Endothelial cell of umbilical vein (primary cell): ENCODE data around the gene RGS6. TPM values are rescaled to one million over a fixed set of nuclear protein-coding genes. Genes with fewer than 3 reads are reported as not detected.

ENCODE experiments used
- BruUV-seq: library from RNA; stranded (reverse); fragments of 400-500 nt; replicated peaks from 2 replicates; lab custom pipeline; 2021; lab: Mats Ljungman, UMichigan
- CTCF ChIA-PET: fragments of 300-600, 350-600 bp; sonication (Branson Sonifier 250); formaldehyde crosslinking; loops from one replicate; lab custom pipeline; 2021; ENCODE audit warnings: antibody characterized with exemption, inconsistent platforms; lab: Charles Lee
- POLR2A ChIA-PET: fragments of 300-600, 350-600 bp; sonication (Branson Sonifier 250); formaldehyde crosslinking; loops from one replicate; lab custom pipeline; 2021; ENCODE audit warnings: antibody characterized with exemption, inconsistent platforms; lab: Charles Lee
- DNase-seq: peaks from one replicate; pipeline ENCODE4 v3.0.0-alpha.2; 2011; ENCODE audit warnings: low read depth, low spot score
- FAIRE-seq: peaks from 2 replicates; lab custom pipeline; 2011; peaks lifted over from hg19 to GRCh38; lab: Jason Lieb, UNC
- H2AFZ ChIP-seq: 2 replicates; pipeline ENCODE4 v1.6.0; 2012; ENCODE audit warnings: low read depth, low read length, control low read depth, inconsistent platforms
- H3K27ac ChIP-seq: 2 replicates; pipeline ENCODE4 v1.5.1; 2011; ENCODE audit warnings: low read depth, mild to moderate bottlenecking, control low read depth, low read length, moderate library complexity; ENCODE audit not compliant: insufficient read depth
- H3K27me3 ChIP-seq, 2 experiments: 2 replicates each; pipeline versions ENCODE4 v1.6.0 to v1.6.1; 2011; ENCODE audit warnings: low read length in 2 of 2, mixed read lengths in 1 of 2; ENCODE audit not compliant: control insufficient read depth in 2 of 2, insufficient read depth in 2 of 2
- H3K36me3 ChIP-seq, 2 experiments: 2 replicates in 1 of 2; 3 replicates in 1 of 2; pipeline ENCODE4 v1.5.1; 2011; ENCODE audit warnings: low read length in 2 of 2, mild to moderate bottlenecking in 1 of 2, moderate library complexity in 1 of 2; ENCODE audit not compliant: control insufficient read depth in 2 of 2, insufficient read depth in 2 of 2; ENCODE audit errors: extremely low read depth in 1 of 2
- H3K4me1 ChIP-seq: 3 replicates; pipeline ENCODE4 v1.5.1; 2011; ENCODE audit warnings: mild to moderate bottlenecking, low read length; ENCODE audit not compliant: control insufficient read depth, insufficient read depth; ENCODE audit errors: extremely low read depth
- H3K4me2 ChIP-seq: 2 replicates; pipeline ENCODE4 v1.6.1; 2011; ENCODE audit warnings: low read length, control low read depth, mixed read lengths; ENCODE audit not compliant: insufficient read depth
- H3K4me3 ChIP-seq, 3 experiments: fragments of 200-600 bp in 1 of 3; sonication (generic), shearing (Covaris generic) in 1 of 3; replicated peaks in 1 of 3; 2 replicates each; pipeline ENCODE4 v1.5.1; 2011 to 2016; ENCODE audit warnings: control low read depth in 3 of 3, low read length in 3 of 3, mild to moderate bottlenecking in 2 of 3, inconsistent platforms in 1 of 3, low read depth in 1 of 3, moderate library complexity in 1 of 3; ENCODE audit not compliant: insufficient read depth in 1 of 3
- H3K79me2 ChIP-seq: 2 replicates; pipeline ENCODE4 v1.6.0; 2012; ENCODE audit warnings: low read length, inconsistent platforms; ENCODE audit not compliant: control insufficient read depth, insufficient read depth
- H3K9ac ChIP-seq: replicated peaks from 2 replicates; pipeline ENCODE3; 2011; ENCODE audit warnings: low read length, control low read depth; ENCODE audit not compliant: insufficient read depth; ENCODE audit errors: extremely low read depth
- H3K9me1 ChIP-seq: replicated peaks from 3 replicates; pipeline ENCODE4 v1.6.0; 2011; ENCODE audit warnings: mild to moderate bottlenecking, low read length; ENCODE audit not compliant: control insufficient read depth, insufficient read depth; ENCODE audit errors: extremely low read depth
- H3K9me3 ChIP-seq: replicated peaks from 2 replicates; pipeline ENCODE4 v1.5.1; 2012; ENCODE audit warnings: low read length, inconsistent platforms; ENCODE audit not compliant: control insufficient read depth, insufficient read depth
- H4K20me1 ChIP-seq: replicated peaks from 2 replicates; pipeline ENCODE3; 2011; ENCODE audit warnings: mild to moderate bottlenecking, low read length; ENCODE audit not compliant: control insufficient read depth, insufficient read depth; ENCODE audit errors: extremely low read depth
- EZH2 ChIP-seq: IDR thresholded peaks from 2 replicates; pipeline ENCODE4 v1.6.1; 2012; ENCODE audit warnings: borderline replicate concordance, low read depth, mild to moderate bottlenecking, moderate library complexity, low read length, inconsistent platforms; ENCODE audit not compliant: severe bottlenecking
- FOS ChIP-seq: IDR thresholded peaks from 2 replicates; pipeline ENCODE4 v1.6.1; 2011; ENCODE audit warnings: mild to moderate bottlenecking, low read length, moderate library complexity, borderline replicate concordance; ENCODE audit not compliant: insufficient read depth
- POLR2A ChIP-seq: IDR thresholded peaks from 2 replicates; pipeline ENCODE4 v1.6.1; 2012; ENCODE audit warnings: low read depth, mild to moderate bottlenecking, control low read depth, low read length
- dilution Hi-C: fragments of 300-500 bp; cut with MboI; formaldehyde crosslinking; loops from one replicate; pipeline ENCODE4 v1.15.0; 2019; ENCODE audit warnings: low sequenced_read_pairs; ENCODE audit not compliant: extremely low pct_ligation_motif_present
- intact Hi-C: fragments of 100-400 bp; cut with micrococcal nuclease; formaldehyde crosslinking; loops from one replicate; pipeline ENCODE4 v1.10.0; 2022
- polyA plus RNA-seq, 4 experiments: library from polyadenylated mRNA; depleted of rRNA in 3 of 4; stranded (reverse) in 3 of 4; unstranded in 1 of 4; fragments of >200 nt; gene quantifications; 2 replicates each; pipeline versions ENCODE4 v1.2.1 to v1.2.3, GENCODE V29; 2011 to 2012; ENCODE audit warnings: missing spikeins in 1 of 4
- total RNA-seq: library from RNA; stranded (reverse); gene quantifications from 2 replicates; pipeline ENCODE4 v1.2.3, GENCODE V29; 2021
- TF ChIP-seq, protein P1 (sequence below), 2 donors: IDR thresholded peaks; 1 replicate in 1 of 2; 2 replicates in 1 of 2; pipeline ENCODE4 v1.5.1; 2011; ENCODE audit warnings: low read length in 2 of 2, mild to moderate bottlenecking in 2 of 2, moderate library complexity in 2 of 2, control low read depth in 1 of 2, inconsistent platforms in 1 of 2, low read depth in 1 of 2; ENCODE audit not compliant: insufficient read depth in 1 of 2; ENCODE audit errors: extremely low read depth in 1 of 2

Gene RGS6
- total and polyA plus RNA-seq, 2 donors (not counting 3 experiments of a cell fraction or from before 2014, with no cell fraction given): not detected

DNA sequence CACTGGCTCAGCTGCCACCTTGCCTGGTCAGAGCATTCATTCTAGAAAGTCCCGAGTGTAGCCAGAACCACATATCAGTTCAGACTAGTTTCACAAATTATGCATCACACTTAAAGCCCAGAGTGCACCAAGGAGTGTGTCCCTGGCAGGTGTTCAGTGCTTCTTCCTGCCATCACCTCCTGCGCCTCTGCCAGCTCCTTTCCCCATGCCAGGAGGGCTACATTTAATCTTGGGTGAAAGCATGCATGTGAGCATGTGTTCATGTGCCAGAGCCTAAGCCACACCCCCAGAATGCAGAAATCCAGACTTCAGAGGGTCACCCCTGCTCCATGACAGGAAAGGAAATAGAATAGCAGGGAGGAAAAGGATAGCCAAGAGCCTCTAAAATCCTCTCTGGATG is 580.1 kb downstream of the RGS6 start:
- intact Hi-C loops (loop anchor here (10.0 kb wide), 1 partner anchor 223 kb away; no protein-coding TSS in a partner anchor), dilution Hi-C loops (no loop called here)
- Histone ChIP-seq H3K4me1 (peaks cover 6% of the 10 kb centered on the region), H3K4me3 (no peak overlapping the region), H2AFZ (no peak overlapping the region), H3K27me3 (peaks cover 13 to 22% of the 10 kb centered on the region in 2 experiments), H3K27ac (no peak overlapping the region), H3K9me3 (no peaks in the 10 kb centered on the region), H3K9ac (no peak overlapping the region), H3K79me2 (no peaks in the 10 kb centered on the region), H3K4me2 (no peak overlapping the region), H3K36me3 (no peaks in the 10 kb centered on the region), H4K20me1 (no peaks in the 10 kb centered on the region), H3K9me1 (no peaks in the 10 kb centered on the region)
- FAIRE-seq (no peak), DNase-seq (no peak)
- BruUV-seq: no TSS peak
- ChIA-PET POLR2A (no interaction called here), CTCF (interaction anchor here (1.6 to 10.9 kb wide), 5 partner anchors 386 to 437 kb away, joined by 4 to 751 read pairs (median 47); no protein-coding TSS in a partner anchor)
- TF ChIP-seq FOS: no peak
- TF ChIP-seq EZH2: no peak

DNA sequence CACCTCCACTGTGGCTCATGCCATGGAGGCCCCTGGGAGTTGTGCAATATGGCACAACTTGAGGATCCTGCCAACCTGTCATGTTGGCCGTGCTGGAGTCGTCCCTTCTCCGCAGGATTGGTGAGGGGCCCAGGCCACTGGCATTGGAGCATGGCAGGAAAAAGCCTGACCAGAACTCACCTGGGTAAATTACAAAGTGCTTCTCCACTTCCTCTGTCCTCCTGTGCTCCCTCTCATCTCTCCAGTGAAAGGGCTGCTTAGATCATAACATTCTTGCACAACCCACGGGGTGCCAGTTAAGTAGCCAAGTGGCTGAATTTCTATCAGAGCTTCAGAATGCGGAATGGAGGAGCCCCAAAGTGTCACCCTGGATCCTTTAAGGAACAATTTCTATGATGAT is 580.7 kb downstream of the RGS6 start:
- intact Hi-C loops (loop anchor here (10.0 kb wide), 1 partner anchor 222 kb away; no protein-coding TSS in a partner anchor), dilution Hi-C loops (no loop called here)
- no TSS peak for BruUV-seq
- FAIRE-seq (no peak), DNase-seq (no peak)
- H4K20me1 ChIP-seq: no peaks in the 10 kb centered on the region
- no peak overlapping the region for H2AFZ ChIP-seq
- H3K27ac ChIP-seq: no peak overlapping the region
- H3K36me3 ChIP-seq: no peaks in the 10 kb centered on the region
- no peak overlapping the region for H3K4me2 ChIP-seq
- no peak overlapping the region for H3K9ac ChIP-seq
- no peaks in the 10 kb centered on the region for H3K79me2 ChIP-seq
- ChIA-PET CTCF (interaction anchor here (0.6 to 10.9 kb wide), 15 partner anchors 211 to 561 kb away, joined by 3 to 751 read pairs (median 14); partner anchors contain the start of genes DCAF4 and DPF3), POLR2A (no interaction called here)
- H3K4me1 ChIP-seq: peaks cover 6% of the 10 kb centered on the region
- no peaks in the 10 kb centered on the region for H3K9me3 ChIP-seq
- H3K27me3 ChIP-seq: peaks cover 13 to 22% of the 10 kb centered on the region in 2 experiments
- TF ChIP-seq, protein P1, sequence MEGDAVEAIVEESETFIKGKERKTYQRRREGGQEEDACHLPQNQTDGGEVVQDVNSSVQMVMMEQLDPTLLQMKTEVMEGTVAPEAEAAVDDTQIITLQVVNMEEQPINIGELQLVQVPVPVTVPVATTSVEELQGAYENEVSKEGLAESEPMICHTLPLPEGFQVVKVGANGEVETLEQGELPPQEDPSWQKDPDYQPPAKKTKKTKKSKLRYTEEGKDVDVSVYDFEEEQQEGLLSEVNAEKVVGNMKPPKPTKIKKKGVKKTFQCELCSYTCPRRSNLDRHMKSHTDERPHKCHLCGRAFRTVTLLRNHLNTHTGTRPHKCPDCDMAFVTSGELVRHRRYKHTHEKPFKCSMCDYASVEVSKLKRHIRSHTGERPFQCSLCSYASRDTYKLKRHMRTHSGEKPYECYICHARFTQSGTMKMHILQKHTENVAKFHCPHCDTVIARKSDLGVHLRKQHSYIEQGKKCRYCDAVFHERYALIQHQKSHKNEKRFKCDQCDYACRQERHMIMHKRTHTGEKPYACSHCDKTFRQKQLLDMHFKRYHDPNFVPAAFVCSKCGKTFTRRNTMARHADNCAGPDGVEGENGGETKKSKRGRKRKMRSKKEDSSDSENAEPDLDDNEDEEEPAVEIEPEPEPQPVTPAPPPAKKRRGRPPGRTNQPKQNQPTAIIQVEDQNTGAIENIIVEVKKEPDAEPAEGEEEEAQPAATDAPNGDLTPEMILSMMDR (IDR thresholded peaks at IDR 0.05; ENCODE audit: extremely low read depth in 1 of 2, insufficient read depth in 1 of 2, low read depth in 1 of 2, low read length in 2 of 2): no peak
- TF ChIP-seq POLR2A: no peak
- no peak overlapping the region for H3K4me3 ChIP-seq
- no peaks in the 10 kb centered on the region for H3K9me1 ChIP-seq
